T-cell (primary cell): Measurements from ENCODE around the gene ARL9. TPM values are rescaled to one million over a fixed set of nuclear protein-coding genes. Genes with fewer than 3 reads are reported as not detected.

ENCODE experiments used
- ATAC-seq, 4 experiments: fragments of 200-7000 bp in 3 of 4; fragments of 150-1000 bp in 1 of 4; cut with Tn5 transposase; replicated peaks in 1 of 4; 1 replicate in 3 of 4; 2 replicates in 1 of 4; pipeline ENCODE4 v1.10.0; 2021; ENCODE audit warnings: moderate library complexity in 3 of 4, mild to moderate bottlenecking in 2 of 4, moderate number of reproducible peaks in 1 of 4
- CTCF ChIA-PET, 2 donors: fragments of 300-600 bp; sonication (Branson Sonifier 250); formaldehyde crosslinking; loops; one replicate each; lab custom pipeline; 2022; ENCODE audit warnings: antibody characterized with exemption in 2 of 2; lab: Charles Lee
- POLR2A ChIA-PET, 2 donors: fragments of 300-600 bp; sonication (Branson Sonifier 250); formaldehyde crosslinking; loops; one replicate each; lab custom pipeline; 2022; ENCODE audit warnings: antibody characterized with exemption in 2 of 2; lab: Charles Lee
- DNase-seq, 35 experiments: peaks; one replicate each; pipeline versions ENCODE4 v3.0.0 to v3.0.0-alpha.2; 2013 to 2023
- H3K27ac ChIP-seq: one replicate; pipeline ENCODE4 v1.5.1; 2013; ENCODE audit warnings: low read length
- H3K27me3 ChIP-seq, 2 experiments: replicated peaks in 1 of 2; 1 replicate in 1 of 2; 2 replicates in 1 of 2; pipeline versions ENCODE4 v1.6.1 to v1.7.0; 2013; ENCODE audit warnings: low read length in 1 of 2, mixed read lengths in 1 of 2; ENCODE audit not compliant: control insufficient read depth in 2 of 2, insufficient read depth in 2 of 2; ENCODE audit errors: extremely low read depth in 1 of 2
- H3K36me3 ChIP-seq, 2 donors: 1 replicate in 1 of 2; 2 replicates in 1 of 2; pipeline versions ENCODE4 v1.6.1 to v1.7.0; 2013; ENCODE audit warnings: low read length in 1 of 2; ENCODE audit not compliant: control insufficient read depth in 2 of 2, insufficient read depth in 1 of 2; ENCODE audit errors: extremely low read depth in 1 of 2
- H3K4me1 ChIP-seq, 2 experiments: 1 replicate in 1 of 2; 2 replicates in 1 of 2; pipeline versions ENCODE4 v1.6.1 to v1.7.0; 2013; ENCODE audit warnings: low read length in 2 of 2, mixed read lengths in 1 of 2; ENCODE audit not compliant: insufficient read depth in 2 of 2, control insufficient read depth in 1 of 2; ENCODE audit errors: extremely low read depth in 1 of 2
- H3K4me3 ChIP-seq, 2 donors: 1 replicate in 1 of 2; 2 replicates in 1 of 2; pipeline versions ENCODE4 v1.5.1 to v1.7.0; 2013; ENCODE audit warnings: mild to moderate bottlenecking in 2 of 2, low read length in 1 of 2, moderate library complexity in 1 of 2; ENCODE audit not compliant: control insufficient read depth in 1 of 2; ENCODE audit errors: extremely low read depth in 1 of 2
- H3K9me3 ChIP-seq: 2 replicates; pipeline ENCODE4 v1.7.0; 2013
- H3K27ac Mint-ChIP-seq, 2 donors: one replicate each; pipeline ENCODE4 v1.8.0; 2020 to 2021; ENCODE audit warnings: mild to moderate bottlenecking in 2 of 2, mixed read lengths in 2 of 2
- H3K27me3 Mint-ChIP-seq, 2 donors: one replicate each; pipeline ENCODE4 v1.8.0; 2021 to 2022; ENCODE audit warnings: mixed read lengths in 2 of 2
- H3K36me3 Mint-ChIP-seq: one replicate; pipeline ENCODE4 v1.8.0; 2021; ENCODE audit warnings: mixed read lengths
- H3K4me1 Mint-ChIP-seq, 3 donors: one replicate each; pipeline ENCODE4 v1.8.0; 2020 to 2022; ENCODE audit warnings: mixed read lengths in 3 of 3, mild to moderate bottlenecking in 1 of 3
- H3K4me3 Mint-ChIP-seq, 3 donors: one replicate each; pipeline ENCODE4 v1.8.0; 2020 to 2022; ENCODE audit warnings: mild to moderate bottlenecking in 3 of 3, mixed read lengths in 3 of 3, moderate library complexity in 3 of 3
- H3K9me3 Mint-ChIP-seq, 3 donors: one replicate each; pipeline ENCODE4 v1.8.0; 2020 to 2022; ENCODE audit warnings: mixed read lengths in 3 of 3
- WGBS: methylation state at CpG from one replicate; pipeline ENCODE4 v1.1.5; 2013; ENCODE audit warnings: missing lambda C conversion rate; ENCODE audit not compliant: insufficient coverage; 5-methylcytosine and 5-hydroxymethylcytosine counted together
- total RNA-seq, 35 experiments: library from RNA in 6 of 35; stranded (reverse) in 6 of 35; fragments of 120-200 nt in 1 of 35; gene quantifications; one replicate each; pipeline versions ENCODE4 v1.2.1 to v1.2.4 and lab custom pipeline; 2013 to 2026

The ARL9 gene
- total RNA-seq, 5 donors from 2014 or later (not counting 1 experiment from before 2014, with no cell fraction given) = 0.23 to 0.63 (median 0.52) TPM; not detected in 1

GRCh38 chr4:56535915-56536314, 30.3 kb downstream of the ARL9 start:
- no peak for DNase-seq
- WGBS = 87% methylated on average over 3 of the region's 7 CpGs
- POLR2A ChIA-PET = no interaction called here
- Mint-ChIP-seq H3K4me3 (no peak overlapping the region), H3K27me3 (peaks cover 8 to 11% of the 10 kb centered on the region in 2 donors), H3K9me3 (no peaks in the 10 kb centered on the region), H3K27ac (no peak overlapping the region), H3K36me3 (no peaks in the 10 kb centered on the region), H3K4me1 (no peaks in the 10 kb centered on the region)
- Histone ChIP-seq H3K9me3 (no peaks in the 10 kb centered on the region), H3K4me3 (no peak overlapping the region), H3K27me3 (peaks cover 7 to 14% of the 10 kb centered on the region in 2 experiments), H3K4me1 (peaks cover 3 to 6% of the 10 kb centered on the region in 2 experiments), H3K36me3 (no peaks in the 10 kb centered on the region), H3K27ac (no peak overlapping the region)
- ATAC-seq = no peak
- CTCF ChIA-PET = interaction anchor here in 1 of 2 donors (0.6 kb wide), 1 partner anchor 333 kb away, joined by 3 read pairs; no protein-coding TSS in a partner anchor

GRCh38 chr4:56537147-56537546, 31.6 kb downstream of the ARL9 start:
- Histone ChIP-seq H3K9me3 (no peaks in the 10 kb centered on the region), H3K4me1 (no peaks in the 10 kb centered on the region), H3K27ac (no peak overlapping the region), H3K27me3 (peaks cover 7 to 12% of the 10 kb centered on the region in 2 experiments), H3K4me3 (no peak overlapping the region), H3K36me3 (no peaks in the 10 kb centered on the region)
- no peak for DNase-seq
- CTCF ChIA-PET = interaction anchor here in 1 of 2 donors (0.6 kb wide), 1 partner anchor 1012 kb away, joined by 3 read pairs; no protein-coding TSS in a partner anchor
- Mint-ChIP-seq H3K27me3 (peaks cover 13 to 14% of the 10 kb centered on the region in 2 donors), H3K4me3 (no peak overlapping the region), H3K36me3 (no peaks in the 10 kb centered on the region), H3K27ac (no peak overlapping the region), H3K9me3 (no peaks in the 10 kb centered on the region), H3K4me1 (no peaks in the 10 kb centered on the region)
- no peak for ATAC-seq
- POLR2A ChIA-PET = no interaction called here
- WGBS = 86% methylated on average over 1 of the region's 1 CpG

GRCh38 chr4:56540826-56541225, 35.2 kb downstream of the ARL9 start:
- H3K9me3 Mint-ChIP-seq = no peaks in the 10 kb centered on the region
- no peak for ATAC-seq
- H3K9me3 ChIP-seq = no peaks in the 10 kb centered on the region
- peaks cover 16 to 18% of the 10 kb centered on the region in 2 donors for H3K27me3 Mint-ChIP-seq
- H3K27me3 ChIP-seq = peaks cover 0 to 15% of the 10 kb centered on the region in 2 experiments
- H3K27ac Mint-ChIP-seq = no peak overlapping the region
- no peaks in the 10 kb centered on the region for H3K36me3 Mint-ChIP-seq
- ChIA-PET POLR2A (interaction anchor here (0.5 to 0.6 kb wide), 2 partner anchors 60 to 295 kb away, joined by 3 read pairs; no protein-coding TSS in a partner anchor), CTCF (no interaction called here)
- no peak overlapping the region for H3K4me3 ChIP-seq
- peaks cover 0 to 6% of the 10 kb centered on the region in 2 experiments for H3K4me1 ChIP-seq
- peaks cover 6 to 10% (median 9%) of the 10 kb centered on the region in 3 donors for H3K4me1 Mint-ChIP-seq
- DNase-seq = no peak
- H3K36me3 ChIP-seq = no peaks in the 10 kb centered on the region
- no CpG with 5 or more reads among the region's 4 CpGs for WGBS
- H3K27ac ChIP-seq = no peak overlapping the region
- H3K4me3 Mint-ChIP-seq = no peak overlapping the region

GRCh38 chr4:56544573-56545131, 39.1 kb downstream of the ARL9 start:
- CTCF ChIA-PET = interaction anchor here (0.6 to 2.4 kb wide), 16 partner anchors 9 to 338 kb away, joined by 3 to 12 read pairs (median 4); partner anchors contain the start of genes AASDH (in 1 of the 2), PAICS (in 1 of the 2) and PPAT (in 1 of the 2)
- peaks cover 4 to 12% of the 10 kb centered on the region in 2 donors for H3K27me3 Mint-ChIP-seq
- peak overlapping the region; percentile 50 to 61 (median 57) for H3K4me3 Mint-ChIP-seq
- Histone ChIP-seq H3K4me1 (peaks cover 0 to 6% of the 10 kb centered on the region in 2 experiments), H3K27me3 (peaks cover 0 to 7% of the 10 kb centered on the region in 2 experiments), H3K9me3 (no peaks in the 10 kb centered on the region), H3K27ac (no peak overlapping the region), H3K4me3 (peak overlapping the region; percentile 15 to 26), H3K36me3 (no peaks in the 10 kb centered on the region)
- DNase-seq (peak; percentile 54 to 91 (median 79)), ATAC-seq (peak; percentile 100)
- H3K9me3 Mint-ChIP-seq = no peaks in the 10 kb centered on the region
- POLR2A ChIA-PET = interaction anchor here in 1 of 2 donors (0.5 kb wide), 1 partner anchor 121 kb away, joined by 4 read pairs; no protein-coding TSS in a partner anchor
- H3K36me3 Mint-ChIP-seq = no peaks in the 10 kb centered on the region
- H3K4me1 Mint-ChIP-seq = peaks cover 13 to 19% (median 16%) of the 10 kb centered on the region in 3 donors
- H3K27ac Mint-ChIP-seq = no peak overlapping the region
- 7% methylated on average over 32 of the region's 33 CpGs for WGBS

GRCh38 chr4:56550642-56551041, 45.1 kb downstream of the ARL9 start:
- no CpG with 5 or more reads among the region's 8 CpGs for WGBS
- no peaks in the 10 kb centered on the region for H3K36me3 ChIP-seq
- no peaks in the 10 kb centered on the region for H3K36me3 Mint-ChIP-seq
- no peaks in the 10 kb centered on the region for H3K9me3 ChIP-seq
- ChIA-PET CTCF (interaction anchor here in 1 of 2 donors (0.7 kb wide), 2 partner anchors 31 to 296 kb away, joined by 3 read pairs; no protein-coding TSS in a partner anchor), POLR2A (interaction anchor here in 1 of 2 donors (0.7 kb wide), 1 partner anchor 12 kb away, joined by 3 read pairs; no protein-coding TSS in a partner anchor)
- H3K4me3 ChIP-seq = no peak overlapping the region
- no peaks in the 10 kb centered on the region for H3K9me3 Mint-ChIP-seq
- peaks cover 0 to under 1% of the 10 kb centered on the region in 2 experiments for H3K27me3 ChIP-seq
- no peak overlapping the region for H3K4me3 Mint-ChIP-seq
- no peak for ATAC-seq
- H3K27me3 Mint-ChIP-seq = no peaks in the 10 kb centered on the region
- H3K4me1 Mint-ChIP-seq = peaks cover 5 to 13% (median 6%) of the 10 kb centered on the region in 3 donors
- no peaks in the 10 kb centered on the region for H3K4me1 ChIP-seq
- H3K27ac Mint-ChIP-seq = no peak overlapping the region
- DNase-seq = no peak
- no peak overlapping the region for H3K27ac ChIP-seq

GRCh38 chr4:56551516-56551915, 45.9 kb downstream of the ARL9 start:
- no peaks in the 10 kb centered on the region for H3K4me1 ChIP-seq
- ChIA-PET POLR2A (interaction anchor here in 1 of 2 donors (0.7 kb wide), 1 partner anchor 13 kb away, joined by 3 read pairs; no protein-coding TSS in a partner anchor), CTCF (interaction anchor here in 1 of 2 donors (0.7 kb wide), 1 partner anchor 31 kb away, joined by 3 read pairs; no protein-coding TSS in a partner anchor)
- ATAC-seq (no peak), DNase-seq (no peak)
- WGBS = no CpG with 5 or more reads among the region's 2 CpGs
- peaks cover 0 to 4% of the 10 kb centered on the region in 2 donors for H3K27me3 Mint-ChIP-seq
- no peaks in the 10 kb centered on the region for H3K36me3 ChIP-seq
- no peak overlapping the region for H3K27ac Mint-ChIP-seq
- no peak overlapping the region for H3K27ac ChIP-seq
- H3K4me1 Mint-ChIP-seq = peaks cover 5 to 13% (median 6%) of the 10 kb centered on the region in 3 donors
- no peaks in the 10 kb centered on the region for H3K9me3 ChIP-seq
- H3K27me3 ChIP-seq = no peaks in the 10 kb centered on the region
- no peaks in the 10 kb centered on the region for H3K36me3 Mint-ChIP-seq
- no peak overlapping the region for H3K4me3 ChIP-seq
- no peak overlapping the region for H3K4me3 Mint-ChIP-seq
- no peaks in the 10 kb centered on the region for H3K9me3 Mint-ChIP-seq
